ENCODE results near the gene DCTD.

DCTD gene

DNA sequence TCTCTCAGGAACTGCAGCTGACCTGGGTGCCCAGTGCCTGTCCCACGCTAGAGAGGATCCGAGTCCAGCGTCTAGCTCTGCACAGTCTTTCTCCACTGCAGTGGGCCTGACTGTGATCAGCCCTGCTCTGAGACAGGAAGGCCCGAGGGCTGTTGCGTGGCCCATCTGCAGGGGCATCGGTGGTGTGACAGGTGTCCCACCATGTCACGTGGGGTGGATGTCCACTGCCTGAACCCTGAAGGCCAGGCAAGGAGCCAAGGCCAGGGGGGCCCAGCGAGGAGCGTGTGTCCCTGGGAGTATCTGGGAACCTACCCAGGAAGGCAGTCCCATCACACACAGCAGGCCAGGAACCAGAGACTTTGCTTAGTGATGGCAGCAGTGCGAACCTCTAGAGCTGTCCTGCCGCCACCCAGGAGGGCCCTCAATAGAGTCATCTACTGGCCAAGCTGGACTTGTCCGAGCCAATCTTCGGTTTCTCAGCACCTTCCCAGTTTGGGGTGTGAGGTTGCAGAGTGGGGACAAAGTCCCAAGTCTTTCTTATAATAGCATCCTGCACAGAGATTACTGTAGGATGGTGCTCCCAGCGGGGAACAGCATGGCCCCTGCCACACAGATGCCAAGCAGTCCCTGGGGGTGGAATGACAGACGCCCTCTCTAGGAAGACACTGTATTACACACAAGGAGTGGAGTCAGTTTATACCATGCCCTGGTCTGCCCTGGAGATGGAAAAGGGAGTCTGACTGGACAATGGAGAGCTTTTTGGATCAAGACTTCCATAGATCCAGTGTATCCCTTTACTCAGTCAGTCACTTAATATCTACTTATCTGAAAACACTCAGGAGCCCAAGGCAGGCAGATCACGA lies 38.3 kb downstream of the DCTD start:
- no peak for DNase-seq
- TF ChIP-seq POLR2A (IDR thresholded peaks at IDR 0.05; ENCODE audit: low read length), result no peak
- TF ChIP-seq GATA1 (IDR thresholded peaks at IDR 0.05; ENCODE audit: low read depth, low read length), result no peak

DNA sequence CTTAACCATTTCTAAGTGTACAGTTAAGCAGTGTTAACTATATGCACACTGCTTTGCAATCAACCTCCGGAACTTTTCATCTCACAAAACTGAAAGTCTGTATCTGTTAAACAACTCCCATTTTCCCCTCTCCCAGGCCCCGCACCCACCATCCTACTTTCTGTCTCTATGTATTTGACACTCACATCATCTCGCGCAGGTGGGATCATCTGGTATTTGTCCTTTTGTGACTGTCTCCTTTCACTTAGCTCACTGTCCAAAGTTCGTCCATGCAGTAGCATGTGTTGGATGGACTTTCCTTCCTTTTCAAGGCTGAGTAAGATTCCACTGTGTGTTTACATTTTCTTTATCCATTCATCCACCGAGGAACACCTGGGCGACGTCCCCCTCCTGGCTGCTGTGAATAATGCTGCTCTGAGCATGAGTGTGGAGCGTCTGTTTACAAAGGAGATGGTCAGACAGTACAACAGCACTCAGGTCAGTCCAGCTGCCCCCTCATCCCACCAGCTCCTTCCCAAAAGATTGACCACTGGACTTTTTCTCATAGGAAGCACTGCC lies 39.8 kb downstream of the DCTD start:
- no peak for DNase-seq
- no peak for TF ChIP-seq POLR2A (IDR thresholded peaks at IDR 0.05; ENCODE audit: low read length)
- TF ChIP-seq GATA1 (IDR thresholded peaks at IDR 0.05; ENCODE audit: low read depth, low read length), result no peak

DNA sequence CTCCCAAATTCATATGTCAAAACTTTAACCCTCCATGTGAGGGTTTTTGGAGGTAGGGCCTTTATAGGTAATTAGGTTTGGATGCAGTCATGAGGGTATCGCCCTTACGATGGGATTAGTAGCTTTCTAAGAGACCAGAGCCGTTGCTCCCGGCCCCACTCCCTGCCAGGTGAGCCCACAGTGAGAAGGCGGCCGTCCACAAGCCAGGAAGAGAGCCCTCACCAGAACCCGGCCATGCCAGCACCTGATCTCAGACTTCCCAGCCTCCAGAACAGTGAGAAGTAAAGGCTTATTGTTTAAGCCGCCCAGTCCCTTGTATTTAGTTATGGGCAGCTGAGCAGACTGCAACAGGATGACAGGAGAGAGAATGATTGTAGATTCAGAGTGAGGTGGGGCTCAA lies 40.8 kb downstream of the DCTD start:
- TF ChIP-seq POLR2A (IDR thresholded peaks at IDR 0.05; ENCODE audit: low read length), result no peak
- TF ChIP-seq GATA1 (IDR thresholded peaks at IDR 0.05; ENCODE audit: low read depth, low read length), result no peak
- DNase-seq, result no peak

DNA sequence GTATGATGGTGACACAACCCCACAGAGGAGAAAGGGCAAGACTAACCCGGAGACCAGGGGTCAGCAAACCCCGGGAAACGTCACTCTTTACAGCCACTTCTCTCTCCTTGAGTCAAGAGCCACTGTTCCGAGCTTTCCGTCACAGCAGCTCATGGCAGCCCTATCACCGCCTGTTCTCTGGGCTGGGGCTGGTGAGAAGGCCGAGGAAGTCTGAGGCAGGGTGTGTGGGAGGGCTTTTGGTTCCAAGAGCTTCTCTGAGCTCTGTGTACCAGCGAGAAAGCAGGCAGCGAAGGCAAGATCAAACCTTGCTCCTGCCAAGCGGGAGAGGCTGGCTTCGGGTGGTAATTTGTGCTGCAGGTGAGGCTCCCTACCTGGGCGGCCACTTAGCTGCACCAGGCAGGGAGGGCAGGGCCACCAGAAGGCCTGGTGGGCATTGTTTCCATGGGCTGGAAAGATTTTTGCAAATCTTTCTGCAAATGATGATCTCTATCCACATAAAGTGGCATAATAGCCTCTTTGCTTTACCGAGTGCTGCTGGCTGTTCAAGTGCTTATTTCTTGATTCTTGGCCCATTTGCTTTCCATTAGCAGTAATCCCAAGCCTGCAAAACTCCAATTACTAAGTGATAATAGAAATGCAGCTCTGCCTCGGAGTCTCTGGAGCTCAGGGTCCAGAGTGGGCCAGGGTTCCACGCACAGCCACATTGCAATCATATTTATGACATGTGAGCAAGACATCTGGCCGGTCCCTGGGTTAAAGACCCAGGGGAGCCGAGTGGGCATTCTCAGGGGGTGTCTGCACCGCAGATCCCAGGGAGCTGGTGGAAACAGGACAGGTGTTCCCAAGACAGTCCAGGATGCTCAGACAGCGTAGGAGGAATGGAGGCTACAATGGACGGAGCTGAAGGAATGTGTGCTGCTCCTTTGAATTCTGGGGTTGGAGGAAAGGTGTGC lies 41.5 kb downstream of the DCTD start:
- no peak for DNase-seq
- no peak for TF ChIP-seq POLR2A (IDR thresholded peaks at IDR 0.05; ENCODE audit: low read length)
- TF ChIP-seq GATA1 (IDR thresholded peaks at IDR 0.05; ENCODE audit: low read depth, low read length), result no peak

DNA sequence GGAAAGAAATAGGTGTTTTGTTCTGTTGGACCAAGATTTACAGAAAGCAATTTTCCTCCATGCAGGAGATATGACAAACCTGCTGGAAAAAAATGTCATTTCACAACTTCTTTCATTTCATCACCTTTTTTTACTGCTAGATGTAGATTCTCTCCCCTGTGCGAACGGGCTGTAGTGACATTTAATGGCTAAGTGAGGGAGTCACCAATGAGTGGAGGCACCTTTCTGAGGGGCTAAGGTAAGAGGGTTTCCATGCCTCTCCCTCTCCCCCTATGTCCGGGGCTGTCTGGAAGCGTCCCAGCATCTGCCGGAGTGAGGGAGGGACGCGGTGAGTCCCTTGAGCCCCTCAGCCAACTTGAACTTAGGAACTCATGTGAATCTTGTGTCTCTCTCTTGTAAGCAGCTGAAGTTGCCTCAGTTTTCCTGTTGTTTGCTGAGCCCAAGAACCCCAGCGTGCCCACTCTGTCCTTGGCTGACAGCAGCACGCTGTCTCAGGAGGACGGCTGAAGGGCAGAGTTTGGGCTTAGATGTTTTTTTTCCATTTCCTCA lies 42.3 kb downstream of the DCTD start:
- DNase-seq, result no peak
- no peak for TF ChIP-seq POLR2A (IDR thresholded peaks at IDR 0.05; ENCODE audit: low read length)

DNA sequence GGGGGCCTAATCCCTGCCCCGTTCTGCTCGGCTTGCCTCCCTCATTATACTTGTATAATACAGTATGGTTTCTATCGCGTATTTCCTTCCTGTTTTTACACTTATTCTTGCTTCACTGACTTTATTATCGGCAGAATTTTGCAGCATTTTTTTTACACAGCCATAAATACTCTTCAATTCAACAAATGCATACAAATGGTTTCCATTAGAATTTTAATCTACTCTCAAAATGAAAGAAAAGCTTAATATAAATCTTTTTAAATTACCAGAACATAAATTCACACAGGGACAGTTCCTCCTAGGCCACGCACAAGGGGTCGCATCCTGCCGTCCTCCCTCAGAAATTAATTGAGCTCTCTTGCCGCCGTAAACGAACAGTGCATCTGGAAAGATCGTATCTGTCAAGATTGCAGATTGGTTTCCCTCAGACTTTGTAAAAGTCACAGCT lies 42.9 kb downstream of the DCTD start:
- TF ChIP-seq GATA1 (IDR thresholded peaks at IDR 0.05; ENCODE audit: low read depth, low read length), result no peak
- no peak for TF ChIP-seq POLR2A (IDR thresholded peaks at IDR 0.05; ENCODE audit: low read length)
- DNase-seq, result no peak

DNA sequence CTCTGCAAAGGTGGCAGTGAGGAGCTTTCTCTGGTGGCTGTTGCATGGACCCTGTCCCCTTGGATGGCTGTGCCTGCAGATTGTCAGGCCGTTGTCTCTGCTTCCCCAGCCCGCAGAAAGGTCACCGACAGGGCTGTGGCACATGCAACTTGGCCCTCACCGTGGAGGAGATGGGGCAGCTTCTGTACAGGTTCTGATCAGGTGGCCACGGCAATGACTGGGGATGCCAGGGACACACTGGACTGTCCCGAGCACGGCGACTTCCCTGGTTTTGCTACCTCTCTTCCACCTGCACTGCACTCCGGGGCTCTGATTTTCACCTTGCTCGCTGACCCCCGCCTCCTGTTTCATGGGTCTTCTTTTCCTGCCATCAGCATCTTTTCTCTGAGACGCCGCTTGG lies 43.5 kb downstream of the DCTD start:
- no peak for DNase-seq
- no peak for TF ChIP-seq GATA1 (IDR thresholded peaks at IDR 0.05; ENCODE audit: low read depth, low read length)
- TF ChIP-seq POLR2A (IDR thresholded peaks at IDR 0.05; ENCODE audit: low read length), result no peak

DNA sequence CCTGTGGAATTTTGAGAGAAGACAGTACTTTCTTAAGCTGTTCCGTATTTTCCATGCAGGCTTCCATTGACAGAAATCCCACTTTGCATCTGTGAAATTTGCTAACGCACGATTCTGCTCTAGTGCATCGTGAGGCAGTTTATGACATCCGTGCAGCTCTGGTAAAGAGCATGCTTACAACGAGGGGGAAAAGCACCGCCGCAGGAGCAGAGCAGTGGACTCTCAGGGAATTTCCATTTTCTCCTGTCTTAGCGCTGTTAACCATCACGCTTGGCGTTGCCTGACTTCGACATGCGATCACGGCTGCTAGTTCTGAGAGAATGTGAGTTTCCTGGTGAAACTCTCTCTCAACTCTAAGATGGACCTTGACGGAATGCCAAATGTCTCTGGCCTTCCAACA lies 43.9 kb downstream of the DCTD start:
- no peak for DNase-seq
- TF ChIP-seq POLR2A (IDR thresholded peaks at IDR 0.05; ENCODE audit: low read length) (no peak), GATA1 (IDR thresholded peaks at IDR 0.05; ENCODE audit: low read depth, low read length) (no peak)

DNA sequence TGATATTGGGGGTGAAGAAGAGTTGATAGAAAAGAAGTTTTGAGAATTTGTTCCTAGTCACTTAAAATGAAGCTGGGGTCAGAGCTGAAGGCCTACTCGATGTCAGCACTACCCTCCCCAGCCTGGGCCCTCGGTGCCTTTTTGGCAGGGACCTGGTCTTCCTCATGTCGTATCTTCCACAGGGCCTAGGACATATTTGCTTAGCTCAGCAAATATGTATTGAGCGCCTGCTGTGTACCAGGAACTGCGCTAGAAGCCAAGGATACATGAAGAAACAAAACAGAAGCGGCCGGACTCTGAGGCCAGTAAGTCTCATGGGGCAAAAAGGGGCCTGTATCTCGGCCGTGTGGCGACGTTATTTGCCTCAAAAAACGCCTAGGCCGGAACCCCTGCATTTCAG lies 44.3 kb downstream of the DCTD start:
- DNase-seq, result no peak
- no peak for TF ChIP-seq GATA1 (IDR thresholded peaks at IDR 0.05; ENCODE audit: low read depth, low read length)
- TF ChIP-seq POLR2A (IDR thresholded peaks at IDR 0.05; ENCODE audit: low read length), result no peak

DNA sequence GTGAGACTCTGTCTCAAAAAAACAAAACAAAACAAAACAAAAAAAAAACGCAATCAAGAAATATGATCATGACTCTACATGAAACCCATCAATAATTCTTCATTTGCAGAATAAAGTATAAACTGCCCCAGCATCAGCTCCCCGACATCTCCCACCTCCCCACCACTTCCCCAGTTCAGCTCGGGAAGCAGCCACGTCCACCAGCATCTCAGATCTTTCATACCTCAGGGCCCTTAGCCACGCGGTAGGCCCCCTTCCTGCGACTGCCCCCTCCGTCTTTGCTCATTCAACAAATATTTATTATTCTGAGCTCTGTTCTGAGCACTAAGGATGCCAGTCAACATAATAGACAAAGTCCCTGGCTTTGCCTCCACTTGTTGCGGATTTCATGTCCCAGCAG lies 45.6 kb downstream of the DCTD start:
- DNase-seq, result no peak
- TF ChIP-seq POLR2A (IDR thresholded peaks at IDR 0.05; ENCODE audit: low read length) (no peak), GATA1 (IDR thresholded peaks at IDR 0.05; ENCODE audit: low read depth, low read length) (no peak)

DNA sequence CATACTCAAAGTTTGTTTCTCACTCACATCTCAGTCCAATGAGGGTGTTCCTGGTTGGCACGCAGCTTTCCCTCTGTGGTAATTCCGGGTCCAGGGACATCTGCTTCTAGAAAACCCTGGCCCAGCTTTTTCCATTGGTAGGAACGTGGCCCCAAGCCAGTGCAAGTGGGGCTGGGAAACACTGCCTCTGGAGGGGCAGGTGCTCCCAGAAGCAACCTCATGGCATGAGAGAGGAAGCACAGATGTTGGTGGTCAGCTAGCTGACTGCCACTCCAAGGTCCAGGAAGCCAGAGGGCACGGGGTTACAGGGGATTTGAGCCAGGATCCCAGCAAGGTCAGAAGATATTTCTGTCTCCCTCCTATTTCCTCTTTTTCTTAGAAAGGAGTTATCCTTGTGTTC lies 47.5 kb downstream of the DCTD start:
- DNase-seq, result no peak
- TF ChIP-seq POLR2A (IDR thresholded peaks at IDR 0.05; ENCODE audit: low read length), result no peak
- TF ChIP-seq GATA1 (IDR thresholded peaks at IDR 0.05; ENCODE audit: low read depth, low read length), result no peak

DNA sequence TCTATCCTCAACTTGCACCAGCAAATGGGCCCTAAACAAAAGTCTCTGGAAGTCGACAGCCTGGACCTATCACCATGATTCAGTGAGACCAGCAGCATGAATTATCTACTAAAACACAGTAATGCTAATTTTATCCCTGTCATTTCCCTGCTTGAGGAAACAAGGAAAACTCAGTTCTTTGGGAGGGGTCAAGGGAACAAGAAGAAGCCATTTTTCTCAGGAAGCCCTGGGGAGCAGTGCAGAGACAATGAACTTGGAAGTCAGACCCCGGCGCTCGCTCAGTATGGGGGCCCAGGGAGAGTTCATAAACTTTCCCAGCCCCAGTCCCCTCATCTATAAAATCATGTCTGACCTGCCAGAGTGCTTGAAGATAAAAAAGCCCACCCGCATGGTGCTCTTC lies 50.4 kb downstream of the DCTD start:
- no peak for DNase-seq
- no peak for TF ChIP-seq POLR2A (IDR thresholded peaks at IDR 0.05; ENCODE audit: low read length)

DNA sequence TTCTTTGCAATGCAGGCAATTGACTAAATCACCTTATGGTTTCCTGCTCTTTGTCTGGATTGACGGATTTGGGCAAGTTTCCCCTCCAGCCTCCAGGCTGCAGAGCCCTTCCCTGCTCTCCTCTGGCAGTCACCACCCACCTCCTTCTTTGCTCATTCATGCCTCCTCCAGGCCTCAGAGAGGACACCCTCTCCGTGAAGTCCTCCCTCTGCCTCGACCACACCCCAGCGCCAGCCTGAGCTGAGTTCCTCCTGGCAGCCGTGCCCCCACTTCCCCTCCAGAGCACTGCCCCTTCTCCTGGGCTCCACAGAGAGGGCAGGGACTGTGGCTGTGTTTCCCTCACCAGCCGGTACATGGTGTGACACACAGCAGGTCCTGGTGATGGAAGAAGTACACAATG lies 53.7 kb downstream of the DCTD start:
- TF ChIP-seq POLR2A (IDR thresholded peaks at IDR 0.05; ENCODE audit: low read length) (no peak), GATA1 (IDR thresholded peaks at IDR 0.05; ENCODE audit: low read depth, low read length) (no peak)
- DNase-seq, result no peak

DNA sequence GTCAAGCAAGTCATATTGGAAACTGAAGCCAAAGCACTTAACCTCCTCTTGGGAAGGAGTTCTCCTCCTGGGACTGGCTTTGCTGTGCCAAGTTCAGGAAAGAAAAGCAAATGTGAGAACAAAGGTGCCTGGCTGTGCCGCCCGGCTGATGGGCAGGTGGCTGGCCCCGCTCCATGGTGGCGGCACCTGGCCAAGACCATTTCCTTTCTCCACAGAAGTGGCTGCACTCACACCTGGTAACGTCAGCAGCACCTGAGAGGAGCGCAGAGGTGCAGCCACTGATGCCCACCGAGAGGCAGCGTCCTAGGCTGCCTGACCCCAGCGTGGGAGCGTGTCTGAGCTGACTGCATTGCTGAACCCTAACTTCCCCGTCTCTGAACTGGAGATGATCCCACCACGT lies 54.3 kb downstream of the DCTD start:
- DNase-seq, result no peak
- no peak for TF ChIP-seq POLR2A (IDR thresholded peaks at IDR 0.05; ENCODE audit: low read length)
- no peak for TF ChIP-seq GATA1 (IDR thresholded peaks at IDR 0.05; ENCODE audit: low read depth, low read length)
